Smooth muscle cell of the pulmonary artery (primary cell): ENCODE data around the gene TLE3. TPM values are rescaled to one million over a fixed set of nuclear protein-coding genes. Genes with fewer than 3 reads are reported as not detected.

Source experiments
- total RNA-seq: library from RNA; depleted of rRNA; stranded (reverse); fragments of >200 nt; gene quantifications from 2 replicates; pipeline ENCODE4 v1.2.3, GENCODE V29; 2014

The TLE3 gene
- 49.5 and 51.2 TPM in 2 replicates for total RNA-seq

GRCh38 chr15:70097321-70098152, at the start of gene TLE3:
TLE3 (minus strand) TSS chr15:70097917; CDS start chr15:70096798, 1,119 bp downstream.

